HepG2 (cell line): ENCODE data around the gene TEKT5. TPM values are rescaled to one million over a fixed set of nuclear protein-coding genes. Genes with fewer than 3 reads are reported as not detected.

Experiments
- BCL6 ChIP-seq: IDR thresholded peaks from 2 replicates; pipeline ENCODE4 v1.6.1; 2016; ENCODE audit warnings: missing genetic modification reagents, missing compliant biosample characterization
- CC2D1A ChIP-seq: sonication (generic); formaldehyde crosslinking; IDR thresholded peaks from 2 replicates; pipeline ENCODE4 v1.8.1; 2023; ENCODE audit warnings: mild to moderate bottlenecking, missing genetic modification reagents
- CREB1 ChIP-seq, 2 experiments: fragments of 450-650 bp in 1 of 2; IDR thresholded peaks; 2 replicates each; pipeline ENCODE4 v1.6.1; 2016 to 2017; ENCODE audit warnings: control low read depth in 1 of 2, mild to moderate bottlenecking in 1 of 2, missing compliant biosample characterization in 1 of 2, missing genetic modification characterization in 1 of 2
- GATAD2A ChIP-seq: IDR thresholded peaks from 2 replicates; pipeline ENCODE4 v1.6.1; 2016
- GTF2F1 ChIP-seq: fragments of 150-350 bp; IDR thresholded peaks from 2 replicates; pipeline ENCODE4 v1.6.1; 2014; ENCODE audit warnings: low read length
- HDAC6 ChIP-seq: fragments of 200-600 bp; sonication (generic); IDR thresholded peaks from 2 replicates; pipeline ENCODE4 v1.7.0; 2017; ENCODE audit warnings: mild to moderate bottlenecking, antibody characterized with exemption, low read length, low read depth
- HMGXB4 ChIP-seq, 2 experiments: sonication (generic) in 1 of 2; formaldehyde crosslinking in 1 of 2; IDR thresholded peaks; 2 replicates each; pipeline versions ENCODE4 v1.4.0 to v1.6.1; 2018 to 2020; ENCODE audit warnings: missing genetic modification reagents in 2 of 2, borderline replicate concordance in 1 of 2, low read depth in 1 of 2, mild to moderate bottlenecking in 1 of 2, missing biosample characterization in 1 of 2
- JUN ChIP-seq: sonication (generic); formaldehyde crosslinking; IDR thresholded peaks from 2 replicates; pipeline ENCODE4 v1.4.0; 2020; ENCODE audit warnings: mild to moderate bottlenecking, missing genetic modification reagents
- MXD4 ChIP-seq: IDR thresholded peaks from 2 replicates; pipeline ENCODE4 v1.6.1; 2016; ENCODE audit warnings: mild to moderate bottlenecking, missing biosample characterization, missing genetic modification reagents
- SMAD1 ChIP-seq: sonication (generic); formaldehyde crosslinking; IDR thresholded peaks from 2 replicates; pipeline ENCODE4 v1.4.0; 2020; ENCODE audit warnings: missing genetic modification reagents, low read depth, mild to moderate bottlenecking, borderline replicate concordance
- ZNF567 ChIP-seq: sonication (generic); formaldehyde crosslinking; IDR thresholded peaks from 2 replicates; pipeline ENCODE4 v1.8.1; 2023; ENCODE audit warnings: mild to moderate bottlenecking, missing genetic modification reagents, borderline replicate concordance
- ZNF724P ChIP-seq: sonication (generic); formaldehyde crosslinking; IDR thresholded peaks from 2 replicates; pipeline ENCODE4 v1.8.0; 2022; ENCODE audit warnings: missing genetic modification reagents, borderline replicate concordance
- ZNF737 ChIP-seq: sonication (generic); formaldehyde crosslinking; IDR thresholded peaks from 2 replicates; pipeline ENCODE4 v1.5.0; 2020; ENCODE audit warnings: missing genetic modification reagents, mild to moderate bottlenecking, borderline replicate concordance
- polyA plus RNA-seq, 8 experiments: library from polyadenylated mRNA; depleted of rRNA in 3 of 8; stranded (reverse) in 7 of 8; unstranded in 1 of 8; fragments of >200 nt; fragmentation: Illumina TruSeq in 4 of 8; extraction: Trizol in 4 of 8; gene quantifications; 2 replicates each; pipeline versions ENCODE4 v1.2.1 to v1.2.3, GENCODE V29; 2011 to 2016; ENCODE audit warnings: low read depth in 4 of 8, missing spikeins in 1 of 8, mixed read lengths in 1 of 8; ENCODE audit not compliant: insufficient read depth in 1 of 8
- total RNA-seq, 5 experiments: library from RNA; depleted of rRNA; stranded (reverse); fragments of >200 nt; fragmentation: Illumina TruSeq; extraction: Trizol; gene quantifications; 2 replicates each; pipeline ENCODE4 v1.2.3, GENCODE V29; 2016; ENCODE audit warnings: low read depth in 1 of 5

TEKT5 gene
- total and polyA plus RNA-seq, 2 of the 13 experiments (the other 11 are each of a cell fraction or from before 2014, with no cell fraction given), result 0.16 TPM; not detected in 1

- TF ChIP-seq MXD4 (CRISPR knock-in tag) (0 out of 2 replicates have a peak, but pooled peaks have one; percentile 9), BCL6 (peak; percentile 83), GATAD2A (CRISPR knock-in tag) (0 out of 2 replicates have a peak, but pooled peaks have one; percentile 23), HMGXB4 (CRISPR knock-in tag; IDR thresholded peaks at IDR 0.05; ENCODE audit: borderline replicate concordance in 1 of 2, low read depth in 1 of 2) (peak in 1 of 2 experiments; percentile 34; a peak in 1 of 4 replicates), CC2D1A (0 out of 2 replicates have a peak, but pooled peaks have one; percentile 44), GTF2F1 (0 out of 2 replicates have a peak, but pooled peaks have one; percentile 1), SMAD1 (CRISPR knock-in tag) (0 out of 2 replicates have a peak, but pooled peaks have one; percentile 15), HDAC6 (no peak), CREB1 (IDR thresholded peaks at IDR 0.05) (0 out of 2 replicates have a peak, but pooled peaks have one; percentile 4), CREB1 (CRISPR knock-in tag; IDR thresholded peaks at IDR 0.05) (no peak), ZNF724P (CRISPR knock-in tag) (peak; percentile 84; the same call in 1 of the 2 replicates), ZNF567 (CRISPR knock-in tag) (0 out of 2 replicates have a peak, but pooled peaks have one; percentile 13), ZNF737 (CRISPR knock-in tag) (no peak), JUN (CRISPR knock-in tag) (no peak)
Measured at GRCh38 chr16:10609402-10609774, 85.3 kb downstream of the TEKT5 start (continued).
